Gastroesophageal sphincter (tissue), 3 donors: ENCODE results near the gene POMT2.

Experiments
- CTCF ChIP-seq, 4 experiments: fragments of 200-600 bp in 2 of 4; fragments of 450-650 bp in 2 of 4; sonication (generic) in 1 of 4; IDR thresholded peaks; one replicate each; pipeline ENCODE4 v1.5.1; 2017 to 2019; ENCODE audit warnings: antibody characterized with exemption in 4 of 4, mild to moderate bottlenecking in 2 of 4, moderate library complexity in 2 of 4
- POLR2A ChIP-seq, 2 donors: fragments of 450-650 bp; IDR thresholded peaks; one replicate each; pipeline ENCODE4 v1.6.1; 2017; ENCODE audit warnings: antibody characterized with exemption in 2 of 2, mild to moderate bottlenecking in 2 of 2, moderate library complexity in 1 of 2
- POLR2AphosphoS5 ChIP-seq: sonication (generic); formaldehyde crosslinking; IDR thresholded peaks from one replicate; pipeline ENCODE4 v1.6.1; 2017; ENCODE audit warnings: antibody characterized with exemption

DNA sequence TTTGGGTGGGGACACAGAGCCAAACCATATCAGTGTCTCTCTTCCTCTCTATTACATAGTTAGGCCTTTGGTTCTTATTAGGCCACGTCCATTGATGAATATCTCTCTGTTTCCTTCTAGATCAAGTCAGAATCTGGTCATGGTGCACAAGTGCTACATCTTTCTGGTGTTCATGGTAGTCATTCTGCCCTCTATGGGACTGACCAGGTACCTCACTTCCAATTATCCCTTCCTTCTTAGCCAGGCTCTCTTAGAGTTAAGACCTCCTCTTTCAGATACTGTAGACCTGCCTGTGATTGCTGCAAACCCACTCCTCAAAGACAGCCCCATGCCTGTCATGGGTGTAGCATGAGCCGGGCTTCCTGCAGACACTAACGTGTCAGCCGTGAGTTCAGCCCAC, 74.9 kb downstream of the POMT2 start:
- no peak for TF ChIP-seq POLR2A (IDR thresholded peaks at IDR 0.05)
- no peak for TF ChIP-seq POLR2AphosphoS5
- TF ChIP-seq CTCF (IDR thresholded peaks at IDR 0.05) = no peak
